NCI-H510A (cell line): Measurements from ENCODE around the gene EFEMP1.

Source experiments
- DNase-seq: peaks from one replicate; lab custom pipeline; 2025; lab: John Stamatoyannopoulos, UW

EFEMP1 gene

GRCh38 chr2:55923091-55923981, at the start of gene EFEMP1:
Gene EFEMP1 (minus strand): TSS chr2:55923782. CDS start chr2:55922440, 1,342 bp downstream.
- peak; percentile 38 for DNase-seq

- no peak for DNase-seq
These were observed 46.9 kb upstream of the EFEMP1 start for GRCh38 chr2:55970500-55970899.

- DNase-seq, result no peak
These were observed 45.4 kb upstream of the EFEMP1 start for GRCh38 chr2:55968941-55969340.

GRCh38 chr2:55966401-55967118, 43.0 kb upstream of the EFEMP1 start:
- DNase-seq, result no peak

- DNase-seq, result no peak
These were observed 42.4 kb upstream of the EFEMP1 start for GRCh38 chr2:55965966-55966365.

- no peak for DNase-seq
These were observed 41.7 kb upstream of the EFEMP1 start for GRCh38 chr2:55965276-55965675.

- no peak for DNase-seq
These were observed 39.3 kb upstream of the EFEMP1 start for GRCh38 chr2:55962915-55963314.

- no peak for DNase-seq
These were observed 37.8 kb upstream of the EFEMP1 start for GRCh38 chr2:55961318-55961911.

GRCh38 chr2:55958756-55959155, 35.2 kb upstream of the EFEMP1 start:
- DNase-seq, result no peak

GRCh38 chr2:55957142-55957541, 33.6 kb upstream of the EFEMP1 start:
- no peak for DNase-seq

- DNase-seq, result no peak
These were observed 30.9 kb upstream of the EFEMP1 start for GRCh38 chr2:55954306-55955035.

GRCh38 chr2:55952415-55952814, 28.8 kb upstream of the EFEMP1 start:
- no peak for DNase-seq

GRCh38 chr2:55951533-55951932, 28.0 kb upstream of the EFEMP1 start:
- no peak for DNase-seq

- DNase-seq, result no peak
These were observed 26.0 kb upstream of the EFEMP1 start for GRCh38 chr2:55949613-55950012.

GRCh38 chr2:55949211-55949610, 25.6 kb upstream of the EFEMP1 start:
- no peak for DNase-seq

GRCh38 chr2:55948176-55948923, 24.8 kb upstream of the EFEMP1 start:
- DNase-seq, result no peak

GRCh38 chr2:55947752-55948151, 24.2 kb upstream of the EFEMP1 start:
- DNase-seq, result no peak

GRCh38 chr2:55946793-55947192, 23.2 kb upstream of the EFEMP1 start:
- no peak for DNase-seq

- DNase-seq, result no peak
These were observed 19.9 kb upstream of the EFEMP1 start for GRCh38 chr2:55943466-55943865.

- no peak for DNase-seq
These were observed 12.8 kb upstream of the EFEMP1 start for GRCh38 chr2:55936351-55936750.

- no peak for DNase-seq
These were observed 10.8 kb upstream of the EFEMP1 start for GRCh38 chr2:55934337-55934736.
